Ovary (tissue), 9 donors: ENCODE measurements around the gene ATF3. TPM values are rescaled to one million over a fixed set of nuclear protein-coding genes. Genes with fewer than 3 reads are reported as not detected.

Experiments
- DNase-seq, 5 donors: peaks; one replicate each; pipeline ENCODE4 v3.0.0-alpha.2; 2019 to 2020
- H3K27ac ChIP-seq, 2 donors: fragments of 200-600 bp; one replicate each; pipeline versions ENCODE4 v1.5.1 to v1.8.0; 2019 to 2022
- H3K27me3 ChIP-seq: fragments of 200-600 bp; one replicate; pipeline ENCODE4 v1.8.0; 2022
- H3K36me3 ChIP-seq: fragments of 200-600 bp; sonication (generic); one replicate; pipeline ENCODE4 v1.5.1; 2019
- H3K4me1 ChIP-seq: one replicate; pipeline ENCODE4 v1.8.1; 2013; ENCODE audit warnings: mild to moderate bottlenecking, moderate library complexity; ENCODE audit not compliant: insufficient read depth
- H3K4me3 ChIP-seq: fragments of 200-600 bp; sonication (generic); one replicate; pipeline ENCODE4 v1.5.1; 2017
- H3K9me3 ChIP-seq, 2 donors: fragments of 200-600 bp in 1 of 2; sonication (generic) in 1 of 2; one replicate each; pipeline versions ENCODE4 v1.5.1 to v1.8.1; 2013 to 2019; ENCODE audit warnings: mild to moderate bottlenecking in 1 of 2, moderate library complexity in 1 of 2
- EP300 ChIP-seq: sonication (generic); formaldehyde crosslinking; IDR thresholded peaks from one replicate; pipeline ENCODE4 v1.6.1; 2017; ENCODE audit warnings: antibody characterized with exemption
- POLR2A ChIP-seq: fragments of 450-650 bp; IDR thresholded peaks from one replicate; pipeline ENCODE4 v1.6.1; 2017; ENCODE audit warnings: antibody characterized with exemption, mild to moderate bottlenecking, moderate library complexity
- WGBS, 3 donors: extraction: QIAGEN DNeasy Blood & Tissue Kit in 1 of 3; methylation state at CpG; one replicate each; pipeline versions ENCODE4 v1.1.5 to v1.1.7; 2013 to 2017; 5-methylcytosine and 5-hydroxymethylcytosine counted together
- intact Hi-C, 4 donors: fragments of 100-400 bp; cut with DNase I; formaldehyde crosslinking; loops; one replicate each; pipeline versions ENCODE4 v1.11.0 to v1.15.1; 2022 to 2023
- polyA plus RNA-seq, 2 donors: library from polyadenylated mRNA; stranded (reverse); fragments of 200-250 nt in 1 of 2; fragments of 350-450 nt in 1 of 2; fragmentation: Illumina TruSeq in 1 of 2; extraction: RNeasy Lipid Tissue Mini Kit (QIAGEN cat#74804) in 1 of 2; gene quantifications; one replicate each; pipeline ENCODE4 v1.2.3, GENCODE V29; 2013 to 2014
- total RNA-seq, 7 donors: library from RNA; depleted of rRNA in 2 of 7; stranded (reverse); fragments of >200 nt in 2 of 7; fragmentation: NEBNext Ultra II Directional in 3 of 7; extraction: Animal tissue kit (Norgen Biotek cat#: 25700) in 3 of 7; gene quantifications; one replicate each; pipeline versions ENCODE4 v1.1.0 to v1.2.4, GENCODE V29; 2016 to 2023
- TF ChIP-seq, protein P1 (sequence below), 3 donors: fragments of 450-650 bp in 2 of 3; fragments of 200-600 bp in 1 of 3; IDR thresholded peaks; one replicate each; pipeline versions ENCODE4 v1.5.1 to v1.8.0; 2016 to 2022; ENCODE audit warnings: antibody characterized with exemption in 3 of 3, mild to moderate bottlenecking in 1 of 3
- donor health status: DM: no; HTN: no; CAD: no; lungs with moderate emphysema.
- donor health status: DM: no; HTN: no; CAD: no.
- donor health status: Bipolar disorder and iron deficiency.
- donor health status: DM: yes; HTN: yes; CAD: no.
- donor health status: DM: no; HTN: no; CAD: no.
- donor health status: DM: yes; HTN: yes; CAD: no.

Gene ATF3
- total and polyA plus RNA-seq, 9 donors: 2.9 to 132 (median 19.4) TPM

DNA sequence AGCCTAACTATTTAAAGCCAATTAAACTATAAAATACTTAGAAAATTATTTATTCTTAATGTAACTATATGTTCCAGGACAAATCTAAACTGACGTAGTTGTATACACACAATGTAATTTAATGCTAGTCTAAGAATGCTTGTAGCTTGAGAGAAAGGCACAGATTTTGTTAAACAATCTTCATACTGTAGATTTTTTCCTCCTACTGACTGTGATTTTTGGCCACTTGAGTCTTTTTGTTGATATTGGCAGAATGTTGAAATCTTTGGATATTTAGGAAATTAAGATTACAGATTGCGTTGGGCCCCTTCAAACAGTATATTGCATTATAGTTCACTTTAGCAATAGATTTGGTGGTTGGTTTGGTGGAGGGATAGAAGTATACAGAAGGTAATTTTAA is 40.5 kb downstream of the ATF3 start:
- no peaks in the 10 kb centered on the region for H3K9me3 ChIP-seq
- 8 to 26% (median 8%) methylated on average over 2 of the region's 2 CpGs for WGBS, 3 donors
- H3K4me1 ChIP-seq: no peaks in the 10 kb centered on the region
- no peak overlapping the region for H3K4me3 ChIP-seq
- H3K27me3 ChIP-seq: no peaks in the 10 kb centered on the region
- H3K27ac ChIP-seq: no peak overlapping the region
- H3K36me3 ChIP-seq: no peaks in the 10 kb centered on the region
- intact Hi-C loops: no loop called here
- TF ChIP-seq, protein P1, sequence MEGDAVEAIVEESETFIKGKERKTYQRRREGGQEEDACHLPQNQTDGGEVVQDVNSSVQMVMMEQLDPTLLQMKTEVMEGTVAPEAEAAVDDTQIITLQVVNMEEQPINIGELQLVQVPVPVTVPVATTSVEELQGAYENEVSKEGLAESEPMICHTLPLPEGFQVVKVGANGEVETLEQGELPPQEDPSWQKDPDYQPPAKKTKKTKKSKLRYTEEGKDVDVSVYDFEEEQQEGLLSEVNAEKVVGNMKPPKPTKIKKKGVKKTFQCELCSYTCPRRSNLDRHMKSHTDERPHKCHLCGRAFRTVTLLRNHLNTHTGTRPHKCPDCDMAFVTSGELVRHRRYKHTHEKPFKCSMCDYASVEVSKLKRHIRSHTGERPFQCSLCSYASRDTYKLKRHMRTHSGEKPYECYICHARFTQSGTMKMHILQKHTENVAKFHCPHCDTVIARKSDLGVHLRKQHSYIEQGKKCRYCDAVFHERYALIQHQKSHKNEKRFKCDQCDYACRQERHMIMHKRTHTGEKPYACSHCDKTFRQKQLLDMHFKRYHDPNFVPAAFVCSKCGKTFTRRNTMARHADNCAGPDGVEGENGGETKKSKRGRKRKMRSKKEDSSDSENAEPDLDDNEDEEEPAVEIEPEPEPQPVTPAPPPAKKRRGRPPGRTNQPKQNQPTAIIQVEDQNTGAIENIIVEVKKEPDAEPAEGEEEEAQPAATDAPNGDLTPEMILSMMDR (IDR thresholded peaks at IDR 0.05): no peak
- TF ChIP-seq POLR2A (no peak), EP300 (no peak)
- DNase-seq: no peak

- Histone ChIP-seq H3K4me3 (no peak overlapping the region), H3K27ac (no peak overlapping the region), H3K36me3 (no peaks in the 10 kb centered on the region), H3K27me3 (no peaks in the 10 kb centered on the region), H3K4me1 (no peaks in the 10 kb centered on the region), H3K9me3 (no peaks in the 10 kb centered on the region)
- intact Hi-C loops: no loop called here
- TF ChIP-seq, protein P1 (IDR thresholded peaks at IDR 0.05): no peak
- TF ChIP-seq EP300 (no peak), POLR2A (no peak)
- WGBS, 3 donors: 32 to 38% (median 33%) methylated on average over 3 of the region's 3 CpGs
- DNase-seq: no peak
Observed at GRCh38 chr1:212650228-212650627, 41.7 kb downstream of the ATF3 start.

GRCh38 chr1:212651521-212651920 is 43.0 kb downstream of the ATF3 start:
- intact Hi-C loops: no loop called here
- H3K4me3 ChIP-seq: no peak overlapping the region
- no peaks in the 10 kb centered on the region for H3K9me3 ChIP-seq
- no peaks in the 10 kb centered on the region for H3K36me3 ChIP-seq
- H3K4me1 ChIP-seq: no peaks in the 10 kb centered on the region
- no peaks in the 10 kb centered on the region for H3K27me3 ChIP-seq
- no peak for DNase-seq
- no peak overlapping the region for H3K27ac ChIP-seq
- WGBS, 3 donors: 89 to 90% (median 90%) methylated on average over 4 of the region's 4 CpGs
- TF ChIP-seq, protein P1 (IDR thresholded peaks at IDR 0.05): no peak
- no peak for TF ChIP-seq POLR2A

GRCh38 chr1:212651977-212652376 is 43.4 kb downstream of the ATF3 start:
- Histone ChIP-seq H3K4me1 (no peaks in the 10 kb centered on the region), H3K9me3 (no peaks in the 10 kb centered on the region), H3K27me3 (no peaks in the 10 kb centered on the region), H3K4me3 (no peak overlapping the region), H3K36me3 (no peaks in the 10 kb centered on the region), H3K27ac (no peak overlapping the region)
- no peak for DNase-seq
- intact Hi-C loops: no loop called here
- 80 to 91% (median 86%) methylated on average over 3 of the region's 3 CpGs for WGBS, 3 donors
- TF ChIP-seq, protein P1 (IDR thresholded peaks at IDR 0.05): no peak
- no peak for TF ChIP-seq EP300

DNA sequence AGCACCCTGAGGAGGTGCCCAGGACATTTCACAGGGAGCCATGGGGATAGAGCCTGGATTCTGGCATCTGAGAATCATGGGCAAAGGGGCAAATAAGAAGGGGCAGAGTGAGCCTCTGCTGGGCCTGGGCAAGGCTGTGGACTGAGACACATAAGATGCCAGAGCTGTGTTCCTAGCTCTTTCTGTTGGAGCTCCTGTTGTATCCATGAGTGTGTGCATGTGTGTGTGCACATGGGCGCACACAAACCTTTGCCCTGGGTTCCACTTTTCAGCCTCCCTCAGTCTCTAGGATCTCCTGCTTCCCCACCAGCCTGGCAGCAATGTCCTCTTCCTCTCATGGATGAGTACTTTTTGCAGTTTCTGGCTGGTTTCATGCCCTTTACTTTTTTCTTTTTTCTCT is 44.0 kb downstream of the ATF3 start:
- TF ChIP-seq EP300 (no peak), POLR2A (no peak)
- TF ChIP-seq, protein P1 (IDR thresholded peaks at IDR 0.05): no peak
- no peak for DNase-seq
- H3K4me1 ChIP-seq: no peaks in the 10 kb centered on the region
- H3K9me3 ChIP-seq: no peaks in the 10 kb centered on the region
- no peak overlapping the region for H3K27ac ChIP-seq
- H3K27me3 ChIP-seq: no peaks in the 10 kb centered on the region
- no peak overlapping the region for H3K4me3 ChIP-seq
- no peaks in the 10 kb centered on the region for H3K36me3 ChIP-seq
- intact Hi-C loops: no loop called here
- 93 to 95% (median 94%) methylated on average over 1 of the region's 1 CpG for WGBS, 3 donors
